Activated CD4-positive, alpha-beta T cell treated with anti-CD3 and anti-CD28 coated beads for 48 hours (primary cell): ENCODE measurements around the gene GALT.

ENCODE experiments used
- DNase-seq: peaks from one replicate; pipeline ENCODE4 v3.0.0-alpha.2; 2020

Gene GALT

GRCh38 chr9:34686231-34686630 is 39.8 kb downstream of the GALT start:
- DNase-seq, result no peak

- no peak for DNase-seq
These were observed 40.3 kb downstream of the GALT start for GRCh38 chr9:34686732-34687131.

- no peak for DNase-seq
These were observed 41.0 kb downstream of the GALT start for GRCh38 chr9:34687276-34688030.

GRCh38 chr9:34688329-34689115 is 42.0 kb downstream of the GALT start:
- no peak for DNase-seq

- DNase-seq, result no peak
These were observed 42.6 kb downstream of the GALT start for GRCh38 chr9:34689116-34689470.

GRCh38 chr9:34689512-34689911 is 43.0 kb downstream of the GALT start:
- DNase-seq, result no peak

- DNase-seq, result no peak
These were observed 44.8 kb downstream of the GALT start, which contains the start of gene CCL19 for GRCh38 chr9:34690983-34691935. Gene CCL19, minus strand, starts transcription at chr9:34691276. Its CDS starts 137 bp downstream, at chr9:34691139.

GRCh38 chr9:34691936-34692315 is 45.5 kb downstream of the GALT start:
- no peak for DNase-seq

- DNase-seq, result no peak
These were observed 47.1 kb downstream of the GALT start for GRCh38 chr9:34693560-34693959.

- no peak for DNase-seq
These were observed 48.3 kb downstream of the GALT start for GRCh38 chr9:34694811-34695210.
